HEK293T (cell line): Measurements from ENCODE around the gene PIH1D1.

ENCODE experiments used
- BHLHE40 ChIP-seq: fragments of 450-650 bp; IDR thresholded peaks from 2 replicates; pipeline ENCODE4 v1.6.1; 2016; ENCODE audit warnings: mild to moderate bottlenecking, moderate library complexity, borderline replicate concordance
- CTBP1 ChIP-seq: fragments of 450-650 bp; IDR thresholded peaks from 2 replicates; pipeline ENCODE4 v1.6.1; 2016; ENCODE audit warnings: borderline replicate concordance
- FOXA1 ChIP-seq: fragments of 450-650 bp; IDR thresholded peaks from 2 replicates; pipeline ENCODE4 v1.6.1; 2016; ENCODE audit warnings: mild to moderate bottlenecking
- FOXK2 ChIP-seq: fragments of 450-650 bp; IDR thresholded peaks from 2 replicates; pipeline ENCODE4 v1.6.1; 2016; ENCODE audit warnings: mild to moderate bottlenecking
- HDGF ChIP-seq: fragments of 450-650 bp; IDR thresholded peaks from 2 replicates; pipeline ENCODE4 v1.6.1; 2017; ENCODE audit warnings: antibody characterized with exemption, borderline replicate concordance
- PKNOX1 ChIP-seq: fragments of 450-650 bp; IDR thresholded peaks from 2 replicates; pipeline ENCODE4 v1.6.1; 2016
- SP1 ChIP-seq: fragments of 450-650 bp; IDR thresholded peaks from 2 replicates; pipeline ENCODE4 v1.6.1; 2017
- TARDBP ChIP-seq: fragments of 450-650 bp; IDR thresholded peaks from 2 replicates; pipeline ENCODE4 v1.6.1; 2016

DNA sequence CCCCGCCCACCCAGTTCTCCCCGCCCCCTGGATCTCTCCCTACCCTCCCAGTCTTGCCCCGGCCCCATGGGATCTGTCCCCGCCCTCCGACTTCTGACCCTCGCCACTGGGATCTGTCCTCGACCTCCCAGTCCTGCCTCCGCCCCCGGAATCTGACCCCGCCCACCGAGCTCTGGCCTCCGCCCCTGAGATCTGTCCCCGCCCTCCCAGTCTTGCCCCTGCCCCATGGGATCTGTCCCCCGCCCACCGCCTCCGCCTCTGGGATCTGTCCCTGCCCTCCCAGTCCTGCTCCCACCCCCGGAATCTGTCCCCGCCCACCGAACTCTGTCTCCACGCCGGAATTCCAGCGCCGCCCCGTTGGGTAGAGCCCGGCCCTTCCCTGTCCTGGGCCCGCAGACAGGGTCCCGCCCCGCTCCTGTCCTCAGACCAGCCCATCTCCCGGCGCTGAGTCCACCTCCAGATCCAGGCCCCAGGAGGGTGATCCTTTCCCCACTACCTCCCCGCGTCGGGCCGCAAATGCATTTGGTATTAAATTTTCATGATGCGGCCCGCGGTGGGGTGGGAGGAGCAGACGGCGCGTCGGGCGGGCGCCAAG lies 8.7 kb downstream of the PIH1D1 start:
- TF ChIP-seq CTBP1 = no peak
- TF ChIP-seq SP1 = no peak
- TF ChIP-seq HDGF = no peak
- TF ChIP-seq BHLHE40 = no peak
- no peak for TF ChIP-seq FOXK2
- TF ChIP-seq PKNOX1 = no peak
- no peak for TF ChIP-seq FOXA1
- no peak for TF ChIP-seq TARDBP
